ENCODE data around the gene GPR137.

The GPR137 gene

GRCh38 chr11:64292460-64293254 lies 7.0 kb downstream of the GPR137 start:
- H3K4me3 ChIP-seq (ENCODE audit: low read length), result peak overlapping the region; percentile 52
- peaks cover 9% of the 10 kb centered on the region for H3K4me1 ChIP-seq (ENCODE audit: control insufficient read depth, insufficient read depth, low read length)
- H3K9ac ChIP-seq (ENCODE audit: low read depth, low read length), result no peak overlapping the region
- no peaks in the 10 kb centered on the region for H3K9me3 ChIP-seq (replicated peaks; ENCODE audit: low read length)
- H3K36me3 ChIP-seq (ENCODE audit: insufficient read depth, low read length), result no peaks in the 10 kb centered on the region
- H3K4me2 ChIP-seq (ENCODE audit: low read length), result peak overlapping the region; percentile 80
- H3K27me3 ChIP-seq (ENCODE audit: control insufficient read depth, insufficient read depth, low read length), result peaks cover 70% of the 10 kb centered on the region

- Histone ChIP-seq H3K4me2 (ENCODE audit: low read length) (no peak overlapping the region), H3K4me3 (ENCODE audit: low read length) (no peak overlapping the region), H3K27me3 (ENCODE audit: control insufficient read depth, insufficient read depth, low read length) (peaks cover 91% of the 10 kb centered on the region), H3K9me3 (replicated peaks; ENCODE audit: low read length) (no peaks in the 10 kb centered on the region), H3K36me3 (ENCODE audit: insufficient read depth, low read length) (no peaks in the 10 kb centered on the region), H3K9ac (ENCODE audit: low read depth, low read length) (no peak overlapping the region), H3K4me1 (ENCODE audit: control insufficient read depth, insufficient read depth, low read length) (peaks cover 13% of the 10 kb centered on the region)
These were observed 9.1 kb downstream of the GPR137 start for GRCh38 chr11:64294774-64295173.

- Histone ChIP-seq H3K9me3 (replicated peaks; ENCODE audit: low read length) (no peaks in the 10 kb centered on the region), H3K4me2 (ENCODE audit: low read length) (no peak overlapping the region), H3K27me3 (ENCODE audit: control insufficient read depth, insufficient read depth, low read length) (peaks cover 94% of the 10 kb centered on the region), H3K36me3 (ENCODE audit: insufficient read depth, low read length) (no peaks in the 10 kb centered on the region), H3K9ac (ENCODE audit: low read depth, low read length) (no peak overlapping the region), H3K4me3 (ENCODE audit: low read length) (no peak overlapping the region), H3K4me1 (ENCODE audit: control insufficient read depth, insufficient read depth, low read length) (peaks cover 23% of the 10 kb centered on the region)
These were observed 10.1 kb downstream of the GPR137 start for GRCh38 chr11:64295760-64296159.

GRCh38 chr11:64296236-64296635 lies 10.6 kb downstream of the GPR137 start:
- Histone ChIP-seq H3K9ac (ENCODE audit: low read depth, low read length) (no peak overlapping the region), H3K9me3 (replicated peaks; ENCODE audit: low read length) (no peaks in the 10 kb centered on the region), H3K36me3 (ENCODE audit: insufficient read depth, low read length) (no peaks in the 10 kb centered on the region), H3K4me1 (ENCODE audit: control insufficient read depth, insufficient read depth, low read length) (peaks cover 25% of the 10 kb centered on the region), H3K27me3 (ENCODE audit: control insufficient read depth, insufficient read depth, low read length) (peaks cover 91% of the 10 kb centered on the region), H3K4me3 (ENCODE audit: low read length) (no peak overlapping the region), H3K4me2 (ENCODE audit: low read length) (no peak overlapping the region)

- H3K4me3 ChIP-seq (ENCODE audit: low read length), result no peak overlapping the region
- no peaks in the 10 kb centered on the region for H3K36me3 ChIP-seq (ENCODE audit: insufficient read depth, low read length)
- H3K4me1 ChIP-seq (ENCODE audit: control insufficient read depth, insufficient read depth, low read length), result peaks cover 20% of the 10 kb centered on the region
- H3K9me3 ChIP-seq (replicated peaks; ENCODE audit: low read length), result no peaks in the 10 kb centered on the region
- H3K4me2 ChIP-seq (ENCODE audit: low read length), result no peak overlapping the region
- H3K9ac ChIP-seq (ENCODE audit: low read depth, low read length), result no peak overlapping the region
- H3K27me3 ChIP-seq (ENCODE audit: control insufficient read depth, insufficient read depth, low read length), result peaks cover 83% of the 10 kb centered on the region
These were observed 11.4 kb downstream of the GPR137 start for GRCh38 chr11:64296830-64297698.

- Histone ChIP-seq H3K4me3 (ENCODE audit: low read length) (no peak overlapping the region), H3K9ac (ENCODE audit: low read depth, low read length) (no peak overlapping the region), H3K36me3 (ENCODE audit: insufficient read depth, low read length) (no peaks in the 10 kb centered on the region), H3K4me2 (ENCODE audit: low read length) (no peak overlapping the region), H3K4me1 (ENCODE audit: control insufficient read depth, insufficient read depth, low read length) (peaks cover 16% of the 10 kb centered on the region), H3K27me3 (ENCODE audit: control insufficient read depth, insufficient read depth, low read length) (peaks cover 75% of the 10 kb centered on the region), H3K9me3 (replicated peaks; ENCODE audit: low read length) (no peaks in the 10 kb centered on the region)
These were observed 12.2 kb downstream of the GPR137 start for GRCh38 chr11:64297699-64298358.

- peaks cover 63% of the 10 kb centered on the region for H3K27me3 ChIP-seq (ENCODE audit: control insufficient read depth, insufficient read depth, low read length)
- peak overlapping the region; percentile 59 for H3K4me3 ChIP-seq (ENCODE audit: low read length)
- peak overlapping the region; percentile 38 for H3K9ac ChIP-seq (ENCODE audit: low read depth, low read length)
- no peaks in the 10 kb centered on the region for H3K9me3 ChIP-seq (replicated peaks; ENCODE audit: low read length)
- no peaks in the 10 kb centered on the region for H3K36me3 ChIP-seq (ENCODE audit: insufficient read depth, low read length)
- H3K4me1 ChIP-seq (ENCODE audit: control insufficient read depth, insufficient read depth, low read length), result peaks cover 20% of the 10 kb centered on the region
- H3K4me2 ChIP-seq (ENCODE audit: low read length), result peak overlapping the region; percentile 79
These were observed 13.6 kb downstream of the GPR137 start for GRCh38 chr11:64298966-64299846.

GRCh38 chr11:64299847-64300648 lies 14.4 kb downstream of the GPR137 start, which contains the start of gene CATSPERZ:
Gene CATSPERZ (plus strand): TSS chr11:64300358. CDS start chr11:64300411, 53 bp downstream.
- Histone ChIP-seq H3K9ac (ENCODE audit: low read depth, low read length) (peak within 1 kb of the TSS; percentile 38), H3K4me2 (ENCODE audit: low read length) (peak within 1 kb of the TSS; percentile 79), H3K9me3 (replicated peaks; ENCODE audit: low read length) (no peaks in the 10 kb centered on the region), H3K36me3 (ENCODE audit: insufficient read depth, low read length) (no peaks in the 10 kb centered on the region), H3K27me3 (ENCODE audit: control insufficient read depth, insufficient read depth, low read length) (peaks cover 58% of the 10 kb centered on the region), H3K4me3 (ENCODE audit: low read length) (peak within 1 kb of the TSS; percentile 59), H3K4me1 (ENCODE audit: control insufficient read depth, insufficient read depth, low read length) (peaks cover 21% of the 10 kb centered on the region)

GRCh38 chr11:64303109-64304031 lies 17.7 kb downstream of the GPR137 start:
- no peaks in the 10 kb centered on the region for H3K36me3 ChIP-seq (ENCODE audit: insufficient read depth, low read length)
- H3K4me1 ChIP-seq (ENCODE audit: control insufficient read depth, insufficient read depth, low read length), result peaks cover 29% of the 10 kb centered on the region
- no peak overlapping the region for H3K4me2 ChIP-seq (ENCODE audit: low read length)
- no peaks in the 10 kb centered on the region for H3K9me3 ChIP-seq (replicated peaks; ENCODE audit: low read length)
- H3K9ac ChIP-seq (ENCODE audit: low read depth, low read length), result no peak overlapping the region
- peaks cover 25% of the 10 kb centered on the region for H3K27me3 ChIP-seq (ENCODE audit: control insufficient read depth, insufficient read depth, low read length)
- no peak overlapping the region for H3K4me3 ChIP-seq (ENCODE audit: low read length)
